ENCODE measurements around the gene CEP78. TPM values are rescaled to one million over a fixed set of nuclear protein-coding genes. Genes with fewer than 3 reads are reported as not detected.

Gene CEP78
- total RNA-seq, 4 donors from 2014 or later, result 15.7 to 20.7 (median 18.4) TPM

DNA sequence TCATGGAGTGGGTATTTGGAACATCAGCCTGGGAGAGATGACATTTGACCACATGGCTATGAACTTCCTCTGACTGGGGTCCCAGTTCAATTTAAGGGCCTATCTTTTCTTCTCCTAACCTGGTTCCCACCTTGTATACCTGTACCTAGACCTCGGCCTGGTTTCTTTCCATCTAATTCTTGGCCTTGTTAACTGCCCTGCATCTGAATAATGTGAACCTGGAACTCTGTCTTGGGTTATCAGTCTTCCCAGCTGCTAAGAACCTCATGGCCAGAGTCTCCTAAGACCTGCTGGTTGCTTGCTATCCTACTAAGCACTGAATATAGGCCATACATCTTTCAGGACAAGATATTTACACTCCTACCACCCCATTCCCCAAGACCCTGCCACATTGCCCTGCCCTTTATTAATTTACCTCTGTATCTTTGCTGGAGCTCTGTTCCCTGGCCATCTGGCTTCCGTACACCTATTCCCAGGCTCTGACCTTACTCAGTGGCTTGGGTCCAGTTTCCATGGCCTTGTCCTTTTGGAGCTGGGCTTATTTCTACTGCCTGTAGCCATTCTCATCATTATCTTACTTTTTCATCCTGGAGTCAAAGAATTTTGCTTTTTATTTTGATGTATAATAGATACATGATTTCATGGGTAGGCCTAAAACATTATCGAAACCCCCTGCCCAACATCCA lies 67.6 kb downstream of the CEP78 start:
- DNase-seq, result no peak
- Histone ChIP-seq H3K27me3 (no peaks in the 10 kb centered on the region), H3K4me3 (replicated peaks in 1 of 3) (no peak overlapping the region), H3K9me3 (no peaks in the 10 kb centered on the region), H3K4me1 (peaks cover 0 to 2% of the 10 kb centered on the region in 2 donors), H3K36me3 (no peaks in the 10 kb centered on the region), H3K27ac (no peak overlapping the region)
- 98% methylated on average over 3 of the region's 3 CpGs for WGBS, 2 donors
- intact Hi-C loops (cut with DNase I), result no loop called here
- TF ChIP-seq POLR2A (IDR thresholded peaks at IDR 0.05), result no peak
- TF ChIP-seq, protein P1, sequence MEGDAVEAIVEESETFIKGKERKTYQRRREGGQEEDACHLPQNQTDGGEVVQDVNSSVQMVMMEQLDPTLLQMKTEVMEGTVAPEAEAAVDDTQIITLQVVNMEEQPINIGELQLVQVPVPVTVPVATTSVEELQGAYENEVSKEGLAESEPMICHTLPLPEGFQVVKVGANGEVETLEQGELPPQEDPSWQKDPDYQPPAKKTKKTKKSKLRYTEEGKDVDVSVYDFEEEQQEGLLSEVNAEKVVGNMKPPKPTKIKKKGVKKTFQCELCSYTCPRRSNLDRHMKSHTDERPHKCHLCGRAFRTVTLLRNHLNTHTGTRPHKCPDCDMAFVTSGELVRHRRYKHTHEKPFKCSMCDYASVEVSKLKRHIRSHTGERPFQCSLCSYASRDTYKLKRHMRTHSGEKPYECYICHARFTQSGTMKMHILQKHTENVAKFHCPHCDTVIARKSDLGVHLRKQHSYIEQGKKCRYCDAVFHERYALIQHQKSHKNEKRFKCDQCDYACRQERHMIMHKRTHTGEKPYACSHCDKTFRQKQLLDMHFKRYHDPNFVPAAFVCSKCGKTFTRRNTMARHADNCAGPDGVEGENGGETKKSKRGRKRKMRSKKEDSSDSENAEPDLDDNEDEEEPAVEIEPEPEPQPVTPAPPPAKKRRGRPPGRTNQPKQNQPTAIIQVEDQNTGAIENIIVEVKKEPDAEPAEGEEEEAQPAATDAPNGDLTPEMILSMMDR (IDR thresholded peaks at IDR 0.05), result no peak

DNA sequence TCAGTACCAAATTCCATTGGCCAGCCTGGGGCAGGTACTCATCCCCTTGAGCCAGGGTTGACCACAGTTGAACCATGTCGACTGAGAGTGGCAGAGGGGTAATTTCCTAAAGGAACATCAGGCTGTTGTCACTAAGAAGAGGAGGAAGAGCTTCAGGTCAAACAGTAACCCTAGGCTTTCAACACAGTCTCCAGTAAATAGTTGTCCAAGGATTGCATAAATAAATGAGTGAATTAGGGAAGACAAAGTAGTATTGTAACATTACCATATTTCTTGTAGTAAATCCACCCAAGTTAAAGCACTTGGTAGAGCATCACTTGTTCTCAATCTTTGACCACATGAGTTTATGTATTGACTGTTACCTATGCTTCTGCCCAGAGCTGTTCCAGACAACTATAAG lies 68.5 kb downstream of the CEP78 start:
- intact Hi-C loops (cut with DNase I), result no loop called here
- DNase-seq, result no peak
- Histone ChIP-seq H3K27ac (no peak overlapping the region), H3K9me3 (no peaks in the 10 kb centered on the region), H3K27me3 (no peaks in the 10 kb centered on the region), H3K4me3 (replicated peaks in 1 of 3) (no peak overlapping the region), H3K4me1 (no peaks in the 10 kb centered on the region), H3K36me3 (no peaks in the 10 kb centered on the region)
- no peak for TF ChIP-seq POLR2A (IDR thresholded peaks at IDR 0.05)
- TF ChIP-seq, protein P1 (IDR thresholded peaks at IDR 0.05), result no peak
- WGBS, 2 donors, result 94% methylated on average over 1 of the region's 1 CpG

DNA sequence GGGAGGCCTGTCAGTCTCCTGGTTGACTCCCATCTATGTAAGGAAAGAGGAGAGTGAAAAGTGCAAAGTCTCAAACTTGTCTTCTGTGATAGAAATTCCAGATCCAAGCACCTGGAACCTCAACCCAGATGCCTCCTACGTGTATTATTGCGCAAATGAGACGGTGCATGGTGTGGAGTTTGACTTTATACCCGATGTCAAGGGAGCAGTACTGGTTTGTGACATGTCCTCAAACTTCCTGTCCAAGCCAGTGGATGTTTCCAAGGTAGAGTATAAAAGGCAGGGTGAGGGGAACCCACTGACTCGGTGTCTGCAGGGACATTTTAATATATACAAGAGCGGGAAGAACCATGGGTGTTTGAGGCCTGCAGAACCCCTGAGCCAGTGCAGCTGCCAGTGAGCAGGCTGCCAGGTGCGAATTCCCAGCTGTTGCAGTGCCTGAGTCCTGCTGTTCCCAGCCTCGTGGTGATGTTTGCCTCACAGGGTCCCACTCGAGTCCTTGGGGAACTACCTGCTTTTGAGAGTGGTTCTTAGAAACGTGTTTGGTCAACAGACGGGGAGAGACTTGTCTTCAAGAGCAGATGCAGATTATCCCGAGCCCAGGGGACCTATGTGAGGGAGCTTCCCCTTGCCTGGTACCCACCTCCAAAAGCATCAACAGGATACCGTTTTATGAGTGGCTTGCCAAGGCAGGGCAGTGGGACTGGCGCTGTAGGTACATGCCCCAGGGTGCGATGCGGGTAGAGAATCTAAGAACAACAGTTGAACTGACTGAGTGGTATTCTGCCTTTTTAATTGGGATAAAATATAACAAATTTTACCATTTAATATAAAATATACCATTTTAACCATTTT lies 70.6 kb downstream of the CEP78 start:
- Histone ChIP-seq H3K9me3 (no peaks in the 10 kb centered on the region), H3K4me1 (no peaks in the 10 kb centered on the region)
- 90 to 92% methylated on average over 16 of the region's 16 CpGs for WGBS, 2 donors

DNA sequence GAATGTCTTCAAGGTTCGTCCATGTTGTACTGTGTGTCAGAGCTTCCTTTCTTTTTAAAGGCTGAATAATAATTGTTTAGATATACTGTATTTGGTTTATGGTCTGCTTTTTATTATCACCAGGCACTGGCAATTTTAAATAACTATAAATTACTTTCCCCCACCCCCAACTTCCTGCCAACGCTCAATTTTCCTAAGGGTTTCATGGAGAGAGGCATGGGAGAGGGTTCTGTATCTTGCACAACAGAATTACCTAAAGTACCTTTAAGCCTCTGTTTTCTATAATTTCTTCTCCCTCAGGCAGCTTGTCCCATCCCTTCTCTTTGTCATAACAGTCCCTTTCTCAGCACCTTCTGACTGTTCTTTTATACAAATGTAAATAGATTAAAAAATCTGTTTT lies 71.5 kb downstream of the CEP78 start:
- no peaks in the 10 kb centered on the region for H3K27me3 ChIP-seq
- no peaks in the 10 kb centered on the region for H3K9me3 ChIP-seq
- no peak for DNase-seq
- H3K4me1 ChIP-seq, result no peaks in the 10 kb centered on the region
- no peak overlapping the region for H3K4me3 ChIP-seq (replicated peaks in 1 of 3)
- no peaks in the 10 kb centered on the region for H3K36me3 ChIP-seq
- 87 to 93% methylated on average over 2 of the region's 2 CpGs for WGBS, 2 donors
- intact Hi-C loops (cut with DNase I), result no loop called here
- no peak overlapping the region for H3K27ac ChIP-seq
- TF ChIP-seq, protein P1 (IDR thresholded peaks at IDR 0.05), result no peak
- no peak for TF ChIP-seq POLR2A (IDR thresholded peaks at IDR 0.05)

More for the DNA sequence above, 70.6 kb downstream of the CEP78 start:
- Histone ChIP-seq H3K4me3 (replicated peaks in 1 of 3) (no peak overlapping the region), H3K27ac (no peak overlapping the region), H3K27me3 (no peaks in the 10 kb centered on the region), H3K36me3 (no peaks in the 10 kb centered on the region)
- intact Hi-C loops (cut with DNase I), result no loop called here
- TF ChIP-seq, protein P1 (IDR thresholded peaks at IDR 0.05), result no peak
- no peak for TF ChIP-seq POLR2A (IDR thresholded peaks at IDR 0.05)
- no peak for DNase-seq

DNA sequence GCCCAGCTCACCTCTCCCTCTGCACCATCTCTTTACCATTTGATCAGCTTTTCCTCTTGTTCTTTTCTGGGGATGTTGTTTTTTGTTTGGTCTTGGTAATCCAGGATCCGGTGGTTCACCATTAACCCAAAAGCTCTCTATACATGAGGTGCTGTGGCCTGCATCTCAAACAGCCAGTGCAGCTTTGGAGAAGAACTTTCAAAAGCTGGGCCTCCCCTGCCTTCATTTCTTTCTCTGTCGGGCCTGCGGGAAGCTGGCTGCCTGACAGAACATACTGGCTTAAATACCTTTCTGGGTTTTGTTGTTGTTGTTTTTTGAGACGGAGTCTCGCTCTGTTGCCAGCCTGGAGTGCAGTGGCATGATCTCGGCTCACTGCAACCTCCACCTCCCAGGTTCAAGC lies 73.2 kb downstream of the CEP78 start:
- H3K27me3 ChIP-seq, result no peaks in the 10 kb centered on the region
- H3K4me1 ChIP-seq, result no peaks in the 10 kb centered on the region
- H3K27ac ChIP-seq, result no peak overlapping the region
- H3K36me3 ChIP-seq, result no peaks in the 10 kb centered on the region
- WGBS, 2 donors, result 89 to 94% methylated on average over 6 of the region's 6 CpGs
- TF ChIP-seq, protein P1 (IDR thresholded peaks at IDR 0.05), result no peak
- no peak for TF ChIP-seq POLR2A (IDR thresholded peaks at IDR 0.05)
- DNase-seq, result no peak
- intact Hi-C loops (cut with DNase I), result no loop called here
- no peaks in the 10 kb centered on the region for H3K9me3 ChIP-seq
- H3K4me3 ChIP-seq (replicated peaks in 1 of 3), result no peak overlapping the region
